Mucosa of stomach (tissue), 1 donor: Measurements from ENCODE around the gene MSMB.
A peak's percentile ranks its signal among the peaks of the same experiment; 100 is the strongest.

Source experiments
- H3K27me3 ChIP-seq: one replicate; pipeline ENCODE4 v1.7.0; 2013; ENCODE audit warnings: mild to moderate bottlenecking, low read length; ENCODE audit not compliant: control insufficient read depth, insufficient read depth
- H3K36me3 ChIP-seq: one replicate; pipeline ENCODE4 v1.7.0; 2013; ENCODE audit warnings: low read length; ENCODE audit not compliant: control insufficient read depth, insufficient read depth
- H3K4me1 ChIP-seq: one replicate; pipeline ENCODE4 v1.7.0; 2013; ENCODE audit warnings: mild to moderate bottlenecking, low read length; ENCODE audit not compliant: control insufficient read depth, insufficient read depth
- H3K4me3 ChIP-seq: one replicate; pipeline ENCODE4 v1.7.0; 2013; ENCODE audit warnings: low read length
- H3K9ac ChIP-seq: one replicate; pipeline ENCODE4 v1.7.0; 2013; ENCODE audit warnings: mild to moderate bottlenecking, low read length, moderate library complexity
- H3K9me3 ChIP-seq: one replicate; pipeline ENCODE4 v1.7.0; 2013; ENCODE audit warnings: mild to moderate bottlenecking, low read length, moderate library complexity; ENCODE audit not compliant: control insufficient read depth
- donor health status: Pancreatic carcinoma.

The MSMB gene

DNA sequence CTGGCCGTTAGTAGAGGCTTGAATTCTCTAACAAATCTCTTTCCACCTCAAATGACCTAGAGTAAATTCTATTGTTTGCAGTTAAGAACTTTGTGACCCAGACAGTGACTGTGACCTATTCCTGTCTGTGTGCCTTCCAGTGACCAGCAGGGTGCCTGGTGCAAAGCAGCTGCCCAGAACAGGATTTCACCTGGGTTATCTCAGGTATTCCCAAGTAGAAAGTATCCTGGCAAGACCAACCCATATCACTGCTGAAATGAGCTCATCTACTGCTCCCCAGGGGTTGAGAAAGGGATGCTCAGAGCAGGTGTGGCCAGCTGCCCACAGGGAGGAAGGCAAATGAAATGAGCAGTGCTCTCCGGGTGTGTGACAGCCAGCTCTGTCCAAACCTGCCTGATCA lies 2.1 kb upstream of the MSMB start:
- H3K4me3 ChIP-seq: no peak overlapping the region
- no peak overlapping the region for H3K9ac ChIP-seq
- H3K4me1 ChIP-seq: peaks cover 45% of the 10 kb centered on the region
- H3K9me3 ChIP-seq: no peaks in the 10 kb centered on the region
- H3K27me3 ChIP-seq: no peaks in the 10 kb centered on the region
- H3K36me3 ChIP-seq: no peaks in the 10 kb centered on the region

DNA sequence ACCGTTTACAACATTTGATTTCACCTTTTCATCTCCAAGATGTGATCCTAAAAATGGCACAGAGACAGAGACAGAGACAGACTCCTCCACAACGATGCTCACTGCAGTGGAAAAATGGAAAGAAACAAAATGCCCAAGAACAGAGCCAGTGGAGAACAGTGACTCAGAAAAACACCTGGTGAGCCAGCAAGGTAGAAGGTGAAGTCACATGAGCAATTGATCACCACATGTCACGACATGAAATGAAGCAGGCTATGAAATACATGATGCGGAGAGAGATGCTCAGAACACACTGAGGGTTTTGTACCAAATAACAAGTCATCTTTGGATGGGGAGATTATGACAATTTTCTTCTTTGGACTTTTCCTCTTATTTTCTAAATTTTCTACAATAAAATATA lies 3.5 kb downstream of the MSMB start:
- no peaks in the 10 kb centered on the region for H3K9me3 ChIP-seq
- H3K4me3 ChIP-seq: no peak overlapping the region
- H3K36me3 ChIP-seq: peaks cover 6% of the 10 kb centered on the region
- H3K9ac ChIP-seq: no peak overlapping the region
- no peaks in the 10 kb centered on the region for H3K27me3 ChIP-seq
- peaks cover 12% of the 10 kb centered on the region for H3K4me1 ChIP-seq

- Histone ChIP-seq H3K4me1 (no peaks in the 10 kb centered on the region), H3K36me3 (peaks cover 6% of the 10 kb centered on the region), H3K9me3 (no peaks in the 10 kb centered on the region), H3K27me3 (no peaks in the 10 kb centered on the region), H3K9ac (no peak overlapping the region), H3K4me3 (no peak overlapping the region)
These were observed 6.1 kb downstream of the MSMB start for GRCh38 chr10:46040004-46040403.

DNA sequence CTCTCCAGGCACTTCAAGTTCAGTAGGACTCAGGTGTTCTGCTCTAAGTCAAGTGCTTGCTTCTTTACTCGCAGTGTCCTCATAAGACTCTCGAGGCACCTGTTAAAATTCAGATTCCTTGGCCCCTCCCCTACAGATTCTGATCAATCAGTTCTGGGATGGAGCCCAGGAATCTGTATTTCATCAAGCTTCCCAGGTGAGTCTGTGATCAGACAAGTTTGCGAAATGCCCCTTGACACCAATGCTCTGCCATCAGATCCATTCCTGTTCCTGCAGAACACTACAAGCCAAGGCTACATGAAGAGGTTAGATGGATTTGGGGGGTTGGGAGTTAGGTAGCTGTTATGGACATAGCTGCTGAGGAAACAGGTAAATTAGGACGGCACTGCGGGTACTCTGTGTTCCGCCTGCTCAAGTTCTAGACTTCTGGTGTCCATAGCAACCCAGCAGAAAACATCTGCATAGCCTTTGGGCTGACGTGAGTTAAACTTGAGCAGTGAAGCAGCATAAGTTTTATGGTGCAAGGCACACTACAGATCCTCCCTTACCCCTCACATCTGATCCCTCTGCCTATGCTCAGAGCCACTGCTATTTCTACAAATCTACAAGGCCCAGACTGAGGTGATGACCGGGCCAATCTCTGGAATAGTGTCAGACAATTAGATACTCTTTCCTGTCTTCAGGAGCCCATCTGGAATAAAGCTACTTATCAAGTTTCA lies 8.8 kb downstream of the MSMB start:
- Histone ChIP-seq H3K9me3 (no peaks in the 10 kb centered on the region), H3K36me3 (peaks cover 6% of the 10 kb centered on the region), H3K9ac (no peak overlapping the region), H3K4me1 (peaks cover 12% of the 10 kb centered on the region), H3K27me3 (no peaks in the 10 kb centered on the region), H3K4me3 (no peak overlapping the region)

DNA sequence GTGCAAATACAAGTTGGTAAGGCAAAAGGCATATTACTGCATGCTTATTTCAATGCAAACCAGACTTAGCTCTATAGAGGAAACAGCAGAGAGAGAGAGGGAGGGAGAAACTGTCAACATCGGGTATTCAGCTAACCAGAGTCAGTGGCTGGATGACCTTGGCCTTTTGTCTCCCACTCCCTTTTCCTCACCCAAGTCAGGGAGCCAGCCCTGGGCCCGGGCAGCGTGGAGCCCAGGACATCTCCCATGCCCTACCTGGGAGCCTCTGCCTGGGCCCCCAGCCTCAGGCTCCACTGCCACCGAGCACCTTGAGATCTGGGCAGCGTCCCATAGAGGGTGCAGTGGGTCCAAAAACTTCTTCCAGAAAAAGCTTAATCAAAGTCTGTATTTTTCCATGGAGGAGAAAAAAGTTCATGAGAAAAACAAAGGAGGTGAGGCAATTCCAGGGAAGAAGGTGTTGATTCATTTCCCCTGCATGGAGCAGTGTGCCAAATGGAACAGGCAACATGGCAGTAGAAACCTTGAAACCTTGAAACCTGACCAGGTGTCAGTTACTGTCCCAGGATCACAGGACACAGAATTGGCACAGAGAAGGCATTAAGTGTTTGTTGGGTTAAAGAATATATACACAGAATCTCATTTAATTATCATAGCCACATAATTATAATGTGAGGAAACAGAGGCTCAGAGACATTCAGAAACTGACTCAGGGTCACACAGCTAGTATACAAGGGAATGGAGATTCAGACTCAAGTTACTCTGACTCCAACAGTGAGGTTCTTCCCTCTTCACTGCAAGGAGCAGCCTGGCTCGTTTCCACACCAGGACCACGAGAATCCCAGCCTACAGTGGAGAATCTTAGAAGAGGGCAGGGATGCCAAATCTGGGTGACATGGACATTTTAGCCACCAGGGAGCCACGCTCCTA lies 9.9 kb downstream of the MSMB start:
- H3K9ac ChIP-seq: no peak overlapping the region
- no peak overlapping the region for H3K4me3 ChIP-seq
- peaks cover 6% of the 10 kb centered on the region for H3K36me3 ChIP-seq
- H3K27me3 ChIP-seq: no peaks in the 10 kb centered on the region
- H3K9me3 ChIP-seq: no peaks in the 10 kb centered on the region
- H3K4me1 ChIP-seq: peaks cover 17% of the 10 kb centered on the region

DNA sequence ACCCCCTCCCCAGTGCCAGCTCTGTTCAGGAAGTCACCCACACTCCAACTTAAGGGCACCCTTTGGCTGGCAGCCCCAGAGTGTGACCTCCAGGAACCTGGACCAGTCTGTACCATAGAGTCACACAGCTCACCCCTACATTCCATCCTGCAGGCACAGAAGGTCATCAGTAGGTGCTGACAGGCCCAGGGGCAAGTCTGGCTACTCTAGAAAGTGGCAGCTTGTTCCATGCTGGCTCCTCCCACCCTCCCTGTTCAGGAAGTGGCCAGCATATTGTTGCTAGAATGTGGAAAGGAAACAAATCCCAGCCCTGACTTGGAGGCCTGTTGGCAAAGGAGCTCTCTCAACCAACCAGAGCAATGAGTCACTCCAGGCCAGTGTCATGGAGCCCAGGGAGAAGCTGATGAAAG lies 12.5 kb downstream of the MSMB start:
- Histone ChIP-seq H3K4me1 (peaks cover 23% of the 10 kb centered on the region), H3K4me3 (no peak overlapping the region), H3K36me3 (no peaks in the 10 kb centered on the region), H3K9me3 (no peaks in the 10 kb centered on the region), H3K9ac (no peak overlapping the region), H3K27me3 (no peaks in the 10 kb centered on the region)

- no peaks in the 10 kb centered on the region for H3K27me3 ChIP-seq
- H3K4me3 ChIP-seq: no peak overlapping the region
- no peaks in the 10 kb centered on the region for H3K9me3 ChIP-seq
- no peaks in the 10 kb centered on the region for H3K36me3 ChIP-seq
- H3K9ac ChIP-seq: no peak overlapping the region
- H3K4me1 ChIP-seq: peaks cover 36% of the 10 kb centered on the region
These were observed 14.2 kb downstream of the MSMB start for GRCh38 chr10:46031648-46032532.

DNA sequence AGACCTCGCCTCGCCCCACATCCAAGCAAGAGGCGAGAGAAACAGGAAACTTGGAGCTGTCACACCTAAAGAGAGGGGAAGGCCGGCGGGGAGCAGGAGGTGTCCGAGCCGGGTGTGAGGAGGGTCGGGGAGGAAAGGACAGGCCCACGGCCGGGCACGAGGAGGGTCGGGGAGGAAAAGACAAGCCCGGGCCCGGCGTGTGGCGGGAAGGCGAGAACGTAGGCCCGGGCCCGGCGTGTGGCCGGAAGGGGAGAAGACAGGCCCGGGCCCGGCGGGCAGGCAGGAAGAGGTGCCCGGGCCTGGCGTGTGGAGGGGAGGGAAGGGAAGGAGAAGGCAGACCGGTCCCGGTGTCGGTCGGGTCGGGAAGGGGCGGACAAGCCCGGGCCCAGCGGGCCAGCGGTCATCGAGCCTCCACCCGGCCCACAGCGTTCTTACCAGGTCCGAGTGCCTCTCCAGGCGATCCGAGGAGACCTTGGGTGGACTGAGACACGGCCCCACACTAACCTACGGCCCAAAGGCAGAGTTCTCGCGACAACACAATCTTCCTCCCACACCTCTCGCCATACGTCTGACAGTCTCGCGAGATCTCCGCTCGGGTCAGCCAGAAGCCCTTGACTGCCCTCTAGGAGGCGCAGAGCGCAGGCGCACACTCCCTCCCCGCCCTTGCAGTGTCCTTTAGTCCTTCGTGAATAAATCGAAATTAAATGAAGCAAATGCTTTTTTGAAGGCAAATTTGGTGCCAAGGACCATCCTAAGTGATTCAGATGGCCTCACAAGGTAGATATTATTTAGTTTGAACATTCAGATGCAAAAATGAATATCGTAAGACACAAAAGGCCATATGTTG lies 15.8 kb downstream of the MSMB start, which contains the start of gene NCOA4:
TSS of gene NCOA4 (minus strand) at position 533 of the 847 bp plus-strand sequence. CDS start 13,943 bp downstream, outside the sequence.
- no peaks in the 10 kb centered on the region for H3K36me3 ChIP-seq
- no peaks in the 10 kb centered on the region for H3K9me3 ChIP-seq
- H3K4me1 ChIP-seq: peaks cover 52% of the 10 kb centered on the region
- H3K4me3 ChIP-seq: peak within 1 kb of the TSS; percentile 95
- H3K9ac ChIP-seq: peak within 1 kb of the TSS; percentile 94
- H3K27me3 ChIP-seq: no peaks in the 10 kb centered on the region

GRCh38 chr10:46029461-46030030 lies 16.5 kb downstream of the MSMB start:
- Histone ChIP-seq H3K36me3 (no peaks in the 10 kb centered on the region), H3K9me3 (no peaks in the 10 kb centered on the region), H3K4me1 (peaks cover 54% of the 10 kb centered on the region), H3K27me3 (no peaks in the 10 kb centered on the region), H3K9ac (peak overlapping the region; percentile 94), H3K4me3 (peak overlapping the region; percentile 95)

GRCh38 chr10:46028584-46029460 lies 17.2 kb downstream of the MSMB start:
- H3K27me3 ChIP-seq: no peaks in the 10 kb centered on the region
- H3K9me3 ChIP-seq: no peaks in the 10 kb centered on the region
- H3K36me3 ChIP-seq: no peaks in the 10 kb centered on the region
- H3K9ac ChIP-seq: peak overlapping the region; percentile 94
- H3K4me3 ChIP-seq: peak overlapping the region; percentile 95
- H3K4me1 ChIP-seq: peaks cover 51% of the 10 kb centered on the region
